ENCODE data around the gene SARM1. TPM values are rescaled to one million over a fixed set of nuclear protein-coding genes. Genes with fewer than 3 reads are reported as not detected.
A peak's percentile ranks its signal among the peaks of the same experiment; 100 is the strongest.

Gene SARM1
- total and polyA plus RNA-seq, 2 of the 13 experiments (the other 11 are each of a cell fraction or from before 2014, with no cell fraction given), result 0.73 to 0.86 TPM

- no peak for TF ChIP-seq ELK4 (CRISPR knock-in tag; IDR thresholded peaks at IDR 0.05; ENCODE audit: borderline replicate concordance)
- no peak for TF ChIP-seq CHD4 (IDR thresholded peaks at IDR 0.05; ENCODE audit: borderline replicate concordance, low read length)
- TF ChIP-seq TOE1 (CRISPR knock-in tag; IDR thresholded peaks at IDR 0.05), result no peak
- peak; percentile 93 for TF ChIP-seq KMT2A (CRISPR knock-in tag; IDR thresholded peaks at IDR 0.05)
- TF ChIP-seq MED8 (CRISPR knock-in tag; IDR thresholded peaks at IDR 0.05; ENCODE audit: insufficient replicate concordance), result no peak
- peak; percentile 54; the same call in 1 of the 2 replicates for TF ChIP-seq ZIK1 (CRISPR knock-in tag; IDR thresholded peaks at IDR 0.05; ENCODE audit: borderline replicate concordance, low read depth)
- TF ChIP-seq PAXIP1 (CRISPR knock-in tag; conservative IDR thresholded peaks at IDR 0.05), result peak; percentile 60
- TF ChIP-seq CEBPB (IDR thresholded peaks at IDR 0.05; ENCODE audit: borderline replicate concordance, low read depth, low read length), result no peak
- no peak for TF ChIP-seq ZNF704 (CRISPR knock-in tag; IDR thresholded peaks at IDR 0.05; ENCODE audit: borderline replicate concordance)
- peak; percentile 70; the same call in 1 of the 2 replicates for TF ChIP-seq MXD1 (CRISPR knock-in tag; IDR thresholded peaks at IDR 0.05)
- TF ChIP-seq MNT (IDR thresholded peaks at IDR 0.05), result peak; percentile 21; the same call in 1 of the 2 replicates
- TF ChIP-seq MED1 (CRISPR knock-in tag; IDR thresholded peaks at IDR 0.05), result peak; percentile 53; the same call in 1 of the 2 replicates
- TF ChIP-seq SAP130 (CRISPR knock-in tag; IDR thresholded peaks at IDR 0.05; ENCODE audit: low read depth), result peak; percentile 97
- TF ChIP-seq SUZ12 (IDR thresholded peaks at IDR 0.05; ENCODE audit: low read depth, low read length), result peak; percentile 90
- TF ChIP-seq ZBTB38 (CRISPR knock-in tag; IDR thresholded peaks at IDR 0.05), result peak; percentile 52
- no peak for TF ChIP-seq NFE2L1 (CRISPR knock-in tag; IDR thresholded peaks at IDR 0.05; ENCODE audit: borderline replicate concordance)
- no peak for TF ChIP-seq TERF1 (CRISPR knock-in tag; IDR thresholded peaks at IDR 0.05)
- no peak for TF ChIP-seq DR1 (CRISPR knock-in tag; IDR thresholded peaks at IDR 0.05)
- no peak for TF ChIP-seq ZMYM2 (CRISPR knock-in tag; IDR thresholded peaks at IDR 0.05)
- TF ChIP-seq NAIF1 (CRISPR knock-in tag; IDR thresholded peaks at IDR 0.05; ENCODE audit: borderline replicate concordance), result 0 out of 2 replicates have a peak, but pooled peaks have one; percentile 29
Measured at GRCh38 chr17:28335201-28335958, 36.1 kb upstream of the SARM1 start, which contains the start of the genes IFT20 and TNFAIP1 (continued).
